COLO829 (cell line): ENCODE measurements around the gene INTS13.
A peak's percentile ranks its signal among the peaks of the same experiment; 100 is the strongest.
"Not testable (repeated sequence)": the region's sequence is repeated elsewhere in the genome, so short reads cannot be mapped to it uniquely, and the experiment has no call there.

Experiments
- DNase-seq: peaks from one replicate; pipeline ENCODE4 v3.0.0; 2012; ENCODE audit warnings: low spot score

The INTS13 gene

GRCh38 chr12:26937863-26938700 is at the start of gene INTS13, which contains the start of gene FGFR1OP2:
Gene INTS13 (minus strand): TSS chr12:26937981. CDS start chr12:26936803, 1,178 bp downstream.
Gene FGFR1OP2 (plus strand): TSS chr12:26938470. CDS start chr12:26954159, 15,689 bp downstream.
- DNase-seq = peak; percentile 98

- no peak for DNase-seq
These were observed 45.1 kb upstream of the INTS13 start for GRCh38 chr12:26982866-26983265.

DNA sequence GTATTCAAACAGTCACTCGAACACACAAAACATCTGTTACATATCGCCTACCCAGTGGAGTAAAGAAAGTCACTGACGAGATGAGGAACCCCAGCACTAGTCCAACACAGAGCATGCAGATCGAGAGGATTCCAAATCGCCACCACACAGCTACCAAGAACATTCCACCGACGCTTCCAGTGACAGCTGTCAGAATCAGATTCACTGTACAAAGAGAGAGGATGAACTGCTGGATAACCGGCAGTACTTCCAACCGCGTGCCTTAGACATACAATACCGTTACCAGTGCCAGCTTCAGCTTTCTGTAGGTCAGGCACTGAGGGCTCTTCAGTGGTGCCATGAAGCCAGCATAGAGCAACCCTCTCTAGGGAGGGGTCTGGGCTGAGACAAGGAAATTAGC is 42.0 kb upstream of the INTS13 start:
- no peak for DNase-seq

DNA sequence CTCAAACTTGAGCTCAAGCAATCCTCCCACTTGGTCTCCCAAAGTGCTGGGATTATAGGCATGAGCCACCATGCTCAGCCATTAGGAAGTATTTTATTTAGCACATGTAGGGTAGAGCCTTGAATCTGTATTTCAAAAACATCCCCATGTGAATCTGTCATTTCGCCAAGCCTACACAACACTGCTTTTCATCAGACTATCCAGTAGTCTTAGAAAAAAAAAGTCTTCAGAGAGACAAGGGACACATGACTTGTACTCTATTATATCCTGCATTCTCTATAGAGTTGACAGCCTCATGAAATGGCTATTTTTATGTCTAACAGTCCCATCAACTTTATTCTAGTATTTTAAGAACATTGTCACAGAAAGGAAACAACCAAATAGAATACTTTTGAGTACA is 41.0 kb upstream of the INTS13 start:
- DNase-seq = peak; percentile 40

- DNase-seq = no peak
These were observed 38.9 kb upstream of the INTS13 start for GRCh38 chr12:26976687-26977086.

GRCh38 chr12:26971963-26972362 is 34.2 kb upstream of the INTS13 start:
- DNase-seq = no peak

- DNase-seq = no peak
These were observed 32.4 kb upstream of the INTS13 start for GRCh38 chr12:26970136-26970535.

- no peak for DNase-seq
These were observed 29.1 kb upstream of the INTS13 start for GRCh38 chr12:26966842-26967241.

- DNase-seq = no peak
These were observed 25.6 kb upstream of the INTS13 start for GRCh38 chr12:26963413-26963812.

DNA sequence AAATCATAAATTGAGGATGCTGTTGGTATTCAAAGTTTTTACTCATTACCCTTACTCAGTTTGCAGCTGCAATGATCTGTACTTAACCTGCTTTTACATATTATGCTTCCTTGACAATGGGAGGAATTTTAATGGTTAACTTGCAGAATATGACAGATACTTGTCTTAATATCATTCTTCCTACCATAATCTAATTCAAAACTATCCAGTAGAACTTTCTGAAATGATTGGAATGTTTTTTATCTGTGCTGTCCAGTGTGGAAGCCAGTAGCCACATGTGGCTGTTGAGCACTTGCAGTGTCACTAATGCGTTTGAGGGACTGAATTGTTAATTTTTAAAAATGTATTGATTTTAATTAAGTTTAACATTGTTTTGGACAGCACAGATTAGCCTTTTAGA is 24.0 kb upstream of the INTS13 start:
- no peak for DNase-seq

GRCh38 chr12:26961391-26961790 is 23.6 kb upstream of the INTS13 start:
- DNase-seq = not testable (repeated sequence)

GRCh38 chr12:26954027-26954426 is 16.2 kb upstream of the INTS13 start:
- no peak for DNase-seq

DNA sequence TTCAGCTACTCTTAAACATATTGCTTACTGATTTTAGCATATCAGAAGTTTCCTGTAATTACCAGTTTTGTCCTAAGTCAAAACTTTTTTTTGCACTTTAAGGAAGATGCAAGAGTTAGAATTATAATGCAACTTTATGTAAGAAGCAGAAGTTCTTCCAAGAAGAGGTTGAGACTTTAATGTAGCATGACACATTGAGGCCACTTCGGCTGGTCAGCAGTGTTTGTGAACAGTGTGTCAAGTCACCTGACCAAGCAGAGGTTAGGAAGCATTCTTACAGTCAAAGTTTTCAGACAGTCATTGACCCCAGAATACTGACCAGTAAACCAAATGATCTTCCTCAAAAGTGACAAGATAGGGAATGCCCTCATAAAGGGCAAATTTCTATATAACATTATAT is 15.7 kb upstream of the INTS13 start:
- no peak for DNase-seq

DNA sequence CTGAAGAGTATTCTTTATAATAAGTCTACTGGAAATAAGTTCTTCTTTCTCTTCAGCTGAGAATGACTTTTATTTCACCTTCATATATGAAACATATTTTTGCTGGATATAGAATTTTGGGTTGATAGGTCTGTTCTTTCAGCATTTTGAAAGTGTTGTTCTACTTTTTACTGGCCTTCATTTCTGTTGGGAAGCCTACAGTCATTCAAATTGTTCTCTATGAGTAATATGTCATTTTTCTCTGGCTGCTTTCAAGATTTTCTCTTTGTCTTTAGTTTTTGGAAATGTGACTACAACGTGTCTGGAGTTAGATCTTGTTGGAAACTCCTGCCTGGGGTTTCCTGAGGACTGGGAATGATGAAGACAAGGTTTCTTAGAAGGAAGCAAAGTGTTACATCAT is 10.5 kb upstream of the INTS13 start:
- DNase-seq = no peak

DNA sequence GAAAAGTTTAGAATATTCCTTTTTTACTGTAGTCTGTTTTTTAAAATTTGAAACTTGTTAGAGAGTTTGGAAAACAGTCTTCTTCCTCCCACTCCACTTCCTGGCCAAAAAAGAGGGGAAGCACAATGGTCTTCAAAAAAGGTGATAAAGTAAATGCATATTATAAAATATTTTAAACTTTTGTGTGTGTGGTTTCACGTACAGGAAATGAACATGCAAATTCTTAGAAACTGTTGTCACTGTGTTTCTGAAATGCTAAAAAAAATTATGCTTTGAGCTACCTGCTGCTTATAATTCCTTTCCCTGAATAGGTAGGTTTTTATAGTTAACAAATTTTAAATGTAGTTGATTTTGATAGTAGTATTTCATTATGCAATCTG is 3.4 kb upstream of the INTS13 start:
- no peak for DNase-seq

DNA sequence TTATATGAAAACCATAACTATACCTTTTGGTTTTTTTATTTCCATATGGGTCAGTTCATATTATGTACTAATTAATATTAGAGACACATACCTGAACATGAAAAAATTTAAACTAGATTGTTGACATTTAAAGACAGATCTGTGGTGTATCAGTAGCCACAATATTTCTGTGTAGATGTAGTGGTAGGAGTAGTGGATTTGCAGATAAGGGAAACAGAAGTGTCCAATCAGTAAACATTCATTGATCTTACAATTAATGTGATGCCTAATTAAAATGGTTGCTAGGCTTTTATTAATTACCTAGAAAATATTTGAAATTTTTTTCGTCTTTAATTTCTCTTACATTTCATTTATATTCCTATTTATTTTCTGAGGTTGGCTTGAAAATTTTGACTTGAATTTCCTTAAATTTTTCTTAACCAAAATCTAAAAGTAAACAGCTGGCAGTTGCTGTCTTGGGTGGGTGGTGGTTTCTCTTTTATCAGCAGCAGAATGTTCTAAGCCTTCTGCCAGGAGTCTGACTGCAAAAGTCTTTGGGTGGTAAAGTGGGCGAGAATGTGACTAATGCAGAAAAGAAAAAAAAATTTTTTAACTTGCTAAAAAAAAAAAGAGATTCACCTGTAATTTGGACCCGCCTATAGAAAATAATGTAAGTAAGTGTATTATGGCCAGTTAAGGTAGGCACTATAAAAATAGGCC is 2.9 kb upstream of the INTS13 start:
- DNase-seq = no peak

- DNase-seq = no peak
These were observed 2.2 kb upstream of the INTS13 start for GRCh38 chr12:26939953-26940352.

- DNase-seq = no peak
These were observed 1.5 kb upstream of the INTS13 start for GRCh38 chr12:26939192-26939832.

DNA sequence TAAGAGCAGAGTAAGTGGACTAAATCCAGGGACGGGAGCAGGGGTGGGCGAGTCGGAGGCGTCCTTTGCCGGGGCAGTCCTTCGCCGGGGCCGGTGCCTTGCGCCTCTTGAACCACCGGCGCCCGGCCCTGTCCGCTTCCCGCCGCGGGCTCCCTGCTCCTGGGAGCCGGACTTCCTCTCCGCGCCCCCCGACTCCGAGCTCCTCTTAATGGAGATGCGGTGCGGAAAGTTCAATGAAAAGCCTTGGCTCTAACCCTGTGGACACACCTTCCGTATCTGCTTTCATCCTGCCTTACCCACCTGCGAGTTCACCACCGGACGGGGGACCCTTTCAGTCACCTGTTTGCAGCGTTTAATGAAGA is 901 bp upstream of the INTS13 start:
- no peak for DNase-seq

DNA sequence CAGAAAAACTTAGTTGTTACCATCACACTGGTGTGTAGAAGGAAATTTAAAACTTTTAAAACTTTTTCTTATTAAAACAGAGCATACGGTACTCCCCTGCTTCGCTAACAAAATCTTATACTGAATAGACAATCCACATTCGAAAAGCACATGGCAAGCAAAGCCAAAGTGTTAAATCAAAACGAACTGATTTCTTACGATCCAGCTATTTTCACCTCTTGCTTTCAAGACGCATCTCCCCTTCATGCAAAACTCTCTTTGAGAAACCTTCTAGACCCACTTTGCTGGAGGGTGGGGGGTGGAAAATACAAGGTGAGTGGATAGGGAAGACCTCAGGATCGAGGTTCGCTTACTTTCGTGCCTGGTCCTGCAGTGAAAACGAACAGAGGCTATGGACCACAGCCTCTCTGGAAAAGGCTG is 328 bp downstream of the INTS13 start:
- no peak for DNase-seq

DNA sequence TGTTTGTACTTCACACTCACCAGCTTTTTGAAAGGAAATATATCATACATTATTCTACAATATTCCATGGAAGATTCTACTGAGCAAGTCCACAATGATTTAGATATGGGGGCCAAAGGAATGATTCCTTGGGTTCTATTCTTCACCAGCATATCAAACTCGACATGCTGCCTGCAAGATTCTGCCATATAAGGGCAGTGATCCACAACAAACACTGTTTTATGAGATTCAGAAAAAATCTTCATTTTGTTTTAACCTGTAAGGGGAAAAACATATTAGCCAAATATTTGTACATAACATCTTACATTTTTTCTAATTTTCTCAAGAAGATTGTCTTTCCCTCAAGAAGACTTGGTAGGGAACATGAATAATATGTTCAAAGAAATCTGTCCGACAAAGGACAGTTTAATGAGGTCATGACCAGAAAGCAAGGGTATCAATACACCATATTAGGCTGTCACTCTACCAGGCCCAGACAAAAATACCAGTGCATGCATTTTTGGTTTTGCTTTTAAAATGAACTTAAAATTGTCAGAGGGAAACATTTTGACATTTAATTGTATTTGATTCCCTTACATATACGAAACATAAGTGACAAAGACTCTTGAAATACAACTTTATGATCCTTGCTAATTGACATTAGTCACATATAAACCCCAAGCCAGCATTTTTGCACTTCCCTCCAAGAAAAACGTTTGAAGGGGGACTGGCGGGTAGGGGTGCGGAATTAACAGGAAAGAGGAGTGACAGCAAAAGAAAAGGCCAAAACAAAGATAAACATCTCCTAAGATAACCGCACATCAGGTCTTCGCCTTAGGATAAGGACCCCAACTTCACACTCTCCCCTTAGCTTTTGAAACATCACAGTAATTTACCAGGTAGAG is 980 bp downstream of the INTS13 start:
- DNase-seq = no peak
